ENCODE measurements around the gene OR6B3.

GRCh38 chr2:240052524-240052923 lies 797 bp downstream of the OR6B3 start:
- TF ChIP-seq, protein P1, sequence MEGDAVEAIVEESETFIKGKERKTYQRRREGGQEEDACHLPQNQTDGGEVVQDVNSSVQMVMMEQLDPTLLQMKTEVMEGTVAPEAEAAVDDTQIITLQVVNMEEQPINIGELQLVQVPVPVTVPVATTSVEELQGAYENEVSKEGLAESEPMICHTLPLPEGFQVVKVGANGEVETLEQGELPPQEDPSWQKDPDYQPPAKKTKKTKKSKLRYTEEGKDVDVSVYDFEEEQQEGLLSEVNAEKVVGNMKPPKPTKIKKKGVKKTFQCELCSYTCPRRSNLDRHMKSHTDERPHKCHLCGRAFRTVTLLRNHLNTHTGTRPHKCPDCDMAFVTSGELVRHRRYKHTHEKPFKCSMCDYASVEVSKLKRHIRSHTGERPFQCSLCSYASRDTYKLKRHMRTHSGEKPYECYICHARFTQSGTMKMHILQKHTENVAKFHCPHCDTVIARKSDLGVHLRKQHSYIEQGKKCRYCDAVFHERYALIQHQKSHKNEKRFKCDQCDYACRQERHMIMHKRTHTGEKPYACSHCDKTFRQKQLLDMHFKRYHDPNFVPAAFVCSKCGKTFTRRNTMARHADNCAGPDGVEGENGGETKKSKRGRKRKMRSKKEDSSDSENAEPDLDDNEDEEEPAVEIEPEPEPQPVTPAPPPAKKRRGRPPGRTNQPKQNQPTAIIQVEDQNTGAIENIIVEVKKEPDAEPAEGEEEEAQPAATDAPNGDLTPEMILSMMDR (IDR thresholded peaks at IDR 0.05; ENCODE audit: low read depth, low read length, poor library complexity, severe bottlenecking) = no peak
- no peak for TF ChIP-seq EZH2phosphoT487 (IDR thresholded peaks at IDR 0.05; ENCODE audit: borderline replicate concordance, low read length)
